IgD-negative memory B cell (primary cell): ENCODE results near the gene MRPS34. TPM values are rescaled to one million over a fixed set of nuclear protein-coding genes. Genes with fewer than 3 reads are reported as not detected.
A peak's percentile ranks its signal among the peaks of the same experiment; 100 is the strongest.

Experiments
- H3K27ac Mint-ChIP-seq, 3 donors: one replicate each; pipeline ENCODE4 v1.8.0; 2020 to 2022; ENCODE audit warnings: mild to moderate bottlenecking in 3 of 3, mixed read lengths in 3 of 3, moderate library complexity in 1 of 3
- H3K27me3 Mint-ChIP-seq: one replicate; pipeline ENCODE4 v1.8.0; 2021; ENCODE audit warnings: mixed read lengths
- H3K36me3 Mint-ChIP-seq: one replicate; pipeline ENCODE4 v1.8.0; 2020; ENCODE audit warnings: mild to moderate bottlenecking, mixed read lengths
- H3K4me1 Mint-ChIP-seq, 3 donors: one replicate each; pipeline ENCODE4 v1.8.0; 2020 to 2022; ENCODE audit warnings: mixed read lengths in 3 of 3, mild to moderate bottlenecking in 1 of 3
- H3K4me3 Mint-ChIP-seq, 4 donors: one replicate each; pipeline ENCODE4 v1.8.0; 2020 to 2022; ENCODE audit warnings: mild to moderate bottlenecking in 4 of 4, mixed read lengths in 4 of 4, moderate library complexity in 3 of 4
- H3K9me3 Mint-ChIP-seq, 3 donors: one replicate each; pipeline ENCODE4 v1.8.0; 2020 to 2021; ENCODE audit warnings: mixed read lengths in 3 of 3, mild to moderate bottlenecking in 1 of 3
- polyA plus RNA-seq: library from polyadenylated mRNA; unstranded; fragments of 300-500 nt; fragmentation: Illumina TruSeq; gene quantifications from one replicate; pipeline ENCODE4 v1.2.3, GENCODE V29; 2021

The MRPS34 gene
- polyA plus RNA-seq, 1 donor from 2014 or later = 156 TPM

DNA sequence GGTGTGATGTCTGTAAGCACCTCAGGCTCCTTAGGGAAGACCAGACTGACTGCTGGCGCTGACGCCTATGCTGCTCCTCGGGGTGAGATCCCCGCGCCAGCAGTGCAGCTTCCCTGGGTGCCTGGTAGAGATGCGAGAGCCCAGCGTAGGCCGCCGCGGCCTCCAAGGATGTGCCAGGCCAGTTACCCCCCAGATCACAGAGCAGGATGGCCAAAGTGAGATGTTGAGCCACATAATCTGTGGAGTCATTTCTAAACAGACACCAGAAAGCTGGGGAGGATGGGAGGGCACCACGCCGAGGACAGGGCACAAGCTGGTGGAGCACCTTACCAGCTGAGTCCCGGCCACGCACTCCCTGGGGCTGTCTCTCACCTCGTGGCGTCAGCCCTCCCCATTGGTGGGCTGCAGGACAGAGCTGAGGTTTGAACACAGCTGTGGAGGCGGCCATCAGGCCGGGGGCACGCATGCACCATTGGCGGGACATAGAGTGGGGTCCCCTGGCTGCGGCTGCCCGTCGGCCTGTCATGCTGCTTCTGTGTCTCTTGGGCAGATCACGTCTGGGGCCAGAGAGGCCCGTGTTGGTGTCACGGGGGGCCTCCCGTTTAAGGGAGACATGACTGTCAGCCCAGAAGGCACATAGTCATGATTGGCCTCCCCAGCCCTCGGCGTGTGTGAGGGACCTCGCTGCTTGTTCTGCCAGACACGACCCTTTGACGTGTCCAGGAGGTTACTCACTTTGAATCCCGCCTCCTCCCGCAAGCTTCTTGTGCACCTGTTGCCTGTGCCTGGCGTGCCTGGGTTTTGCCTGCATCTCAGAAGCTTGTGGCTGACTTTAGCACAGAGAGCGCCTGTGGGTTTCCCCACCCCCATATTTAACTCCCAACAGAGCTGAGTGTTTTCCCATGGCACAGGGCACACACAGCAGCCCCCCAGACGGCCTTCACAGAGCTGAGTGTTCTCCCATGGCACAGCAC, 45.0 kb downstream of the MRPS34 start:
- Mint-ChIP-seq H3K36me3 (peaks cover 5% of the 10 kb centered on the region), H3K4me1 (peaks cover 7 to 19% (median 13%) of the 10 kb centered on the region in 3 donors), H3K4me3 (no peak overlapping the region), H3K9me3 (peaks cover 0 to 1% (median 0%) of the 10 kb centered on the region in 3 donors), H3K27ac (peak overlapping the region in 1 of 3 donors; percentile 80), H3K27me3 (no peaks in the 10 kb centered on the region)

DNA sequence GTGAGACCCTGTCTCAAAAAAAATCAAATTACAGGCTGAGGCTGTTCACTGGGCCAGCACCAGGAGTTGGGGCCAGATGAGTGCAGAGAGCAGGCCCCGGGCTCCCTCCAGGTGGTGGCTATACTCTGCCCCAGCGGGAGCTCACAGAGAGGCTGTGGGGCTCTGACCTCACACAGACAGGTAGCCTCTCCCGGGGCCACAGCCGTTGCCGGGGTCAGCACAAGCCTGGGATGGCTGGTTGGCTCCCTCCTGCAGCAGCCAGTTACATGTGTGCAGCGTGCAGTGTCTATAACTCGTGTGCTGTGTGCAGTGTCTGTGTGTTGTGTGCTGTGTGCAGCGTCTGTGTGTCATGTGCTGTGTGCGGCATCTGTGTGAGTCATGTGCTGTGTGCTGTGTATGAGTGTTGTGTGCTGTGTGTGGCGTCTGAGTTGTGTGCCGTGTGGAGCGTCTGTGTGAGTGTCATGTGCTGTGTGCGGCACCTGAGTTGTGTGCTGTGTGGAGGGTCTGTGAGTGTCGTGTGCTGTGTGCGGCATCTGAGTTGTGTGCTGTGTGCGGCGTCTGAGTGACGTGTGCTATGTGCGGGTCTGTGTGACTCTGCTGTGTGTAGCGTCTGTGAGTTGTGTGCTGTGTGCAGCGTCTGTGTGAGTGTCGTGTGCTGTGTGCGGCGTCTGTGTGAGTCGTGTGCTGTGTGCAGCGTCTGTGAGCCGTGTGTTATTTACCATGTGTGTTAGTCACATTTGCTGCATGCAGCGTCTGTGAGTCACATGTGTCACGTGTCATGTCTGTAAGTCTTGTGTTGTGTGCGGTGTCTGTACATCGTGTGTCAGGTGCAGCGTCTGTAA, 46.1 kb downstream of the MRPS34 start:
- H3K4me3 Mint-ChIP-seq = peak overlapping the region in 1 of 4 donors; percentile 34

DNA sequence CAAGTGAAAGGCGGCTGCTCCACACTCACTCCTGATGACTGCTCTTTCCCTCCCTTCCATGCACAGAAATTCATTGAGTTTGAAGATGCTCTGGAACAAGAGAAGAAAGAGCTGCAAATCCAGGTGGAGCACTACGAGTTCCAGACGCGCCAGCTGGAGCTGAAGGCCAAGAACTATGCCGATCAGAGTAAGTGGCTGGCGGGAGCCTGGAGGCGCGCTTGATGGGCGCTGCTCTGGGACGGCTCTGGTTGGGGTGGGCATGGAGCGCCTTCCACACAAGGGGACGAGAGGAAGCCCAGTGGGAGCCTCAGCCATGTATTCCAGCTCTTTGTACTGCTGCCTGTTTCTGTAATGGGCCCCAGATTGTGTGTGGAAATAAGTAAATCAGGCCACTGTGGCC, 48.4 kb downstream of the MRPS34 start:
- H3K27ac Mint-ChIP-seq = no peak overlapping the region
- no peaks in the 10 kb centered on the region for H3K27me3 Mint-ChIP-seq
- H3K4me1 Mint-ChIP-seq = peaks cover 23 to 31% (median 31%) of the 10 kb centered on the region in 3 donors
- H3K36me3 Mint-ChIP-seq = peaks cover 7% of the 10 kb centered on the region
- H3K9me3 Mint-ChIP-seq = peaks cover 0 to 1% (median 0%) of the 10 kb centered on the region in 3 donors
- no peak overlapping the region for H3K4me3 Mint-ChIP-seq

More for the DNA sequence above, 46.1 kb downstream of the MRPS34 start:
- Mint-ChIP-seq H3K4me1 (peaks cover 12 to 23% (median 19%) of the 10 kb centered on the region in 3 donors), H3K27me3 (no peaks in the 10 kb centered on the region), H3K36me3 (peaks cover 5% of the 10 kb centered on the region), H3K9me3 (peaks cover 0 to 1% (median 0%) of the 10 kb centered on the region in 3 donors), H3K27ac (peak overlapping the region; percentile 51 to 90 (median 80))

GRCh38 chr16:1723450-1724147, 49.3 kb downstream of the MRPS34 start:
- H3K27ac Mint-ChIP-seq = peak overlapping the region; percentile 85 to 92 (median 86)
- H3K4me1 Mint-ChIP-seq = peaks cover 32 to 38% (median 38%) of the 10 kb centered on the region in 3 donors
- peak overlapping the region in 3 of 4 donors; percentile 42 to 78 (median 76) for H3K4me3 Mint-ChIP-seq
- peaks cover 7% of the 10 kb centered on the region for H3K36me3 Mint-ChIP-seq
- H3K27me3 Mint-ChIP-seq = no peaks in the 10 kb centered on the region
- H3K9me3 Mint-ChIP-seq = no peaks in the 10 kb centered on the region

Other genes starting within 250 kb of the MRPS34 start
- gene TMEM204, start 239.5 kb downstream of the MRPS34 start, polyA plus RNA-seq = 2.9 TPM
- gene IFT140, start 161.1 kb downstream of the MRPS34 start, polyA plus RNA-seq = 3.1 TPM
- gene CRAMP1, start 160.8 kb downstream of the MRPS34 start, polyA plus RNA-seq = 4.2 TPM
- gene JPT2, start 94.9 kb downstream of the MRPS34 start, polyA plus RNA-seq = 10.8 TPM
- 5.9 TPM for gene MAPK8IP3, start 66.9 kb downstream of the MRPS34 start, polyA plus RNA-seq
- 66.1 TPM for gene NME3, start 1.6 kb downstream of the MRPS34 start, polyA plus RNA-seq
- 1.5 TPM for gene EME2, start 324 bp downstream of the MRPS34 start, polyA plus RNA-seq
- gene SPSB3, start 9.4 kb upstream of the MRPS34 start, polyA plus RNA-seq = 55.2 TPM
- 76.9 TPM for gene NUBP2, start 9.8 kb upstream of the MRPS34 start, polyA plus RNA-seq
- gene IGFALS, start 20.6 kb upstream of the MRPS34 start, polyA plus RNA-seq = not detected
- gene HAGH, start 53.7 kb upstream of the MRPS34 start, polyA plus RNA-seq = 31.6 TPM
- gene FAHD1, start 54.1 kb upstream of the MRPS34 start, polyA plus RNA-seq = 19.0 TPM
- gene MEIOB, start 99.0 kb upstream of the MRPS34 start, polyA plus RNA-seq = not detected
- not detected for gene HS3ST6, start 145.3 kb upstream of the MRPS34 start, polyA plus RNA-seq
- gene MSRB1, start 170.1 kb upstream of the MRPS34 start, polyA plus RNA-seq = 17.2 TPM
- gene RPL3L, start 181.6 kb upstream of the MRPS34 start, polyA plus RNA-seq = not detected
- gene NDUFB10, start 186.4 kb upstream of the MRPS34 start, polyA plus RNA-seq = 204 TPM
- gene RPS2, start 191.7 kb upstream of the MRPS34 start, polyA plus RNA-seq = 6,339 TPM
- not detected for gene RNF151, start 193.7 kb upstream of the MRPS34 start, polyA plus RNA-seq
- gene TBL3, start 198.9 kb upstream of the MRPS34 start, polyA plus RNA-seq = 52.0 TPM
- gene NOXO1, start 208.3 kb upstream of the MRPS34 start, polyA plus RNA-seq = not detected
- gene GFER, start 211.1 kb upstream of the MRPS34 start, polyA plus RNA-seq = 39.0 TPM
- 4.9 TPM for gene SYNGR3, start 216.8 kb upstream of the MRPS34 start, polyA plus RNA-seq
- gene ZNF598, start 236.7 kb upstream of the MRPS34 start, polyA plus RNA-seq = 11.0 TPM
- not detected for gene NPW, start 246.7 kb upstream of the MRPS34 start, polyA plus RNA-seq